A549 (cell line): Measurements from ENCODE around the gene NIN.

ENCODE experiments used
- CEBPB ChIP-seq, 2 experiments: fragments of >200 bp in 1 of 2; sonication (Bioruptor Twin) in 1 of 2; formaldehyde crosslinking in 1 of 2; IDR thresholded peaks; 2 replicates each; pipeline ENCODE4 v1.6.1; 2012 to 2016
- CHD2 ChIP-seq: fragments of 150-350 bp; IDR thresholded peaks from 2 replicates; pipeline ENCODE4 v1.6.1; 2014; ENCODE audit warnings: low read length; ENCODE audit not compliant: partially characterized antibody
- JUN ChIP-seq, 2 experiments: fragments of >200 bp; sonication (Bioruptor Twin); formaldehyde crosslinking; IDR thresholded peaks; 2 replicates in 1 of 2; 3 replicates in 1 of 2; pipeline ENCODE4 v1.6.1; 2016 to 2017
- MAZ ChIP-seq: fragments of 150-350 bp; IDR thresholded peaks from 2 replicates; pipeline ENCODE4 v1.6.1; 2014; ENCODE audit warnings: antibody characterized with exemption, low read depth, low read length, borderline replicate concordance
- POLR2A ChIP-seq: IDR thresholded peaks from 2 replicates; pipeline ENCODE4 v1.6.1; 2012; ENCODE audit warnings: mild to moderate bottlenecking, low read length
- RAD21 ChIP-seq, 2 experiments: fragments of >200 bp in 1 of 2; sonication (Bioruptor Twin) in 1 of 2; formaldehyde crosslinking in 1 of 2; IDR thresholded peaks in 1 of 2; conservative IDR thresholded peaks in 1 of 2; 2 replicates in 1 of 2; 3 replicates in 1 of 2; pipeline ENCODE4 v1.6.1; 2012 to 2018; ENCODE audit warnings: inconsistent platforms in 1 of 2
- RARB ChIP-seq: fragments of 250-450 bp; sonication (Bioruptor Pico); IDR thresholded peaks from 2 replicates; pipeline ENCODE4 v1.8.0; 2021; ENCODE audit warnings: mild to moderate bottlenecking, moderate library complexity
- RFX5 ChIP-seq: fragments of 450-650 bp; IDR thresholded peaks from 2 replicates; pipeline ENCODE4 v1.7.1; 2014; ENCODE audit warnings: antibody characterized with exemption, mild to moderate bottlenecking, moderate library complexity
- TF ChIP-seq, protein P1 (sequence below): fragments of 450-650 bp; IDR thresholded peaks from 2 replicates; pipeline ENCODE4 v1.6.1; 2014; ENCODE audit warnings: antibody characterized with exemption
- TF ChIP-seq, protein P2 (sequence below): fragments of >200 bp; sonication (Bioruptor Twin); formaldehyde crosslinking; IDR thresholded peaks from 3 replicates; pipeline ENCODE4 v1.5.1; 2016
- TF ChIP-seq, protein P3 (sequence below): IDR thresholded peaks from 2 replicates; pipeline ENCODE4 v1.6.1; 2012
- TF ChIP-seq, protein P4 (sequence below): fragments of 200-600 bp; sonication (generic); IDR thresholded peaks from 2 replicates; pipeline ENCODE4 v1.6.1; 2016; ENCODE audit warnings: antibody characterized with exemption, mild to moderate bottlenecking, moderate library complexity

GRCh38 chr14:50773632-50774541 is 57.1 kb downstream of the NIN start:
- TF ChIP-seq, protein P1, sequence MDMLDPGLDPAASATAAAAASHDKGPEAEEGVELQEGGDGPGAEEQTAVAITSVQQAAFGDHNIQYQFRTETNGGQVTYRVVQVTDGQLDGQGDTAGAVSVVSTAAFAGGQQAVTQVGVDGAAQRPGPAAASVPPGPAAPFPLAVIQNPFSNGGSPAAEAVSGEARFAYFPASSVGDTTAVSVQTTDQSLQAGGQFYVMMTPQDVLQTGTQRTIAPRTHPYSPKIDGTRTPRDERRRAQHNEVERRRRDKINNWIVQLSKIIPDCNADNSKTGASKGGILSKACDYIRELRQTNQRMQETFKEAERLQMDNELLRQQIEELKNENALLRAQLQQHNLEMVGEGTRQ = no peak
- TF ChIP-seq, protein P2, sequence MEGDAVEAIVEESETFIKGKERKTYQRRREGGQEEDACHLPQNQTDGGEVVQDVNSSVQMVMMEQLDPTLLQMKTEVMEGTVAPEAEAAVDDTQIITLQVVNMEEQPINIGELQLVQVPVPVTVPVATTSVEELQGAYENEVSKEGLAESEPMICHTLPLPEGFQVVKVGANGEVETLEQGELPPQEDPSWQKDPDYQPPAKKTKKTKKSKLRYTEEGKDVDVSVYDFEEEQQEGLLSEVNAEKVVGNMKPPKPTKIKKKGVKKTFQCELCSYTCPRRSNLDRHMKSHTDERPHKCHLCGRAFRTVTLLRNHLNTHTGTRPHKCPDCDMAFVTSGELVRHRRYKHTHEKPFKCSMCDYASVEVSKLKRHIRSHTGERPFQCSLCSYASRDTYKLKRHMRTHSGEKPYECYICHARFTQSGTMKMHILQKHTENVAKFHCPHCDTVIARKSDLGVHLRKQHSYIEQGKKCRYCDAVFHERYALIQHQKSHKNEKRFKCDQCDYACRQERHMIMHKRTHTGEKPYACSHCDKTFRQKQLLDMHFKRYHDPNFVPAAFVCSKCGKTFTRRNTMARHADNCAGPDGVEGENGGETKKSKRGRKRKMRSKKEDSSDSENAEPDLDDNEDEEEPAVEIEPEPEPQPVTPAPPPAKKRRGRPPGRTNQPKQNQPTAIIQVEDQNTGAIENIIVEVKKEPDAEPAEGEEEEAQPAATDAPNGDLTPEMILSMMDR = peak; percentile 74
- TF ChIP-seq, protein P3, sequence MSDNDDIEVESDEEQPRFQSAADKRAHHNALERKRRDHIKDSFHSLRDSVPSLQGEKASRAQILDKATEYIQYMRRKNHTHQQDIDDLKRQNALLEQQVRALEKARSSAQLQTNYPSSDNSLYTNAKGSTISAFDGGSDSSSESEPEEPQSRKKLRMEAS = no peak
- TF ChIP-seq RARB (no peak), POLR2A (no peak), CHD2 (no peak), RFX5 (no peak), MAZ (no peak), RAD21 (conservative IDR thresholded peaks at IDR 0.05 in 1 of 2, IDR thresholded peaks at IDR 0.05 in 1 of 2) (peak; percentile 73 to 84), CEBPB (IDR thresholded peaks at IDR 0.05) (no peak), JUN (IDR thresholded peaks at IDR 0.05) (no peak)
- TF ChIP-seq, protein P4, sequence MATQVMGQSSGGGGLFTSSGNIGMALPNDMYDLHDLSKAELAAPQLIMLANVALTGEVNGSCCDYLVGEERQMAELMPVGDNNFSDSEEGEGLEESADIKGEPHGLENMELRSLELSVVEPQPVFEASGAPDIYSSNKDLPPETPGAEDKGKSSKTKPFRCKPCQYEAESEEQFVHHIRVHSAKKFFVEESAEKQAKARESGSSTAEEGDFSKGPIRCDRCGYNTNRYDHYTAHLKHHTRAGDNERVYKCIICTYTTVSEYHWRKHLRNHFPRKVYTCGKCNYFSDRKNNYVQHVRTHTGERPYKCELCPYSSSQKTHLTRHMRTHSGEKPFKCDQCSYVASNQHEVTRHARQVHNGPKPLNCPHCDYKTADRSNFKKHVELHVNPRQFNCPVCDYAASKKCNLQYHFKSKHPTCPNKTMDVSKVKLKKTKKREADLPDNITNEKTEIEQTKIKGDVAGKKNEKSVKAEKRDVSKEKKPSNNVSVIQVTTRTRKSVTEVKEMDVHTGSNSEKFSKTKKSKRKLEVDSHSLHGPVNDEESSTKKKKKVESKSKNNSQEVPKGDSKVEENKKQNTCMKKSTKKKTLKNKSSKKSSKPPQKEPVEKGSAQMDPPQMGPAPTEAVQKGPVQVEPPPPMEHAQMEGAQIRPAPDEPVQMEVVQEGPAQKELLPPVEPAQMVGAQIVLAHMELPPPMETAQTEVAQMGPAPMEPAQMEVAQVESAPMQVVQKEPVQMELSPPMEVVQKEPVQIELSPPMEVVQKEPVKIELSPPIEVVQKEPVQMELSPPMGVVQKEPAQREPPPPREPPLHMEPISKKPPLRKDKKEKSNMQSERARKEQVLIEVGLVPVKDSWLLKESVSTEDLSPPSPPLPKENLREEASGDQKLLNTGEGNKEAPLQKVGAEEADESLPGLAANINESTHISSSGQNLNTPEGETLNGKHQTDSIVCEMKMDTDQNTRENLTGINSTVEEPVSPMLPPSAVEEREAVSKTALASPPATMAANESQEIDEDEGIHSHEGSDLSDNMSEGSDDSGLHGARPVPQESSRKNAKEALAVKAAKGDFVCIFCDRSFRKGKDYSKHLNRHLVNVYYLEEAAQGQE = no peak
